ENCODE measurements around the gene ZCCHC3. TPM values are rescaled to one million over a fixed set of nuclear protein-coding genes. Genes with fewer than 3 reads are reported as not detected.
"Not testable (repeated sequence)": the region's sequence is repeated elsewhere in the genome, so short reads cannot be mapped to it uniquely, and the experiment has no call there.

ZCCHC3 gene
- total RNA-seq, 3 donors from 2014 or later = 22.5 to 26.0 (median 25.5) TPM

DNA sequence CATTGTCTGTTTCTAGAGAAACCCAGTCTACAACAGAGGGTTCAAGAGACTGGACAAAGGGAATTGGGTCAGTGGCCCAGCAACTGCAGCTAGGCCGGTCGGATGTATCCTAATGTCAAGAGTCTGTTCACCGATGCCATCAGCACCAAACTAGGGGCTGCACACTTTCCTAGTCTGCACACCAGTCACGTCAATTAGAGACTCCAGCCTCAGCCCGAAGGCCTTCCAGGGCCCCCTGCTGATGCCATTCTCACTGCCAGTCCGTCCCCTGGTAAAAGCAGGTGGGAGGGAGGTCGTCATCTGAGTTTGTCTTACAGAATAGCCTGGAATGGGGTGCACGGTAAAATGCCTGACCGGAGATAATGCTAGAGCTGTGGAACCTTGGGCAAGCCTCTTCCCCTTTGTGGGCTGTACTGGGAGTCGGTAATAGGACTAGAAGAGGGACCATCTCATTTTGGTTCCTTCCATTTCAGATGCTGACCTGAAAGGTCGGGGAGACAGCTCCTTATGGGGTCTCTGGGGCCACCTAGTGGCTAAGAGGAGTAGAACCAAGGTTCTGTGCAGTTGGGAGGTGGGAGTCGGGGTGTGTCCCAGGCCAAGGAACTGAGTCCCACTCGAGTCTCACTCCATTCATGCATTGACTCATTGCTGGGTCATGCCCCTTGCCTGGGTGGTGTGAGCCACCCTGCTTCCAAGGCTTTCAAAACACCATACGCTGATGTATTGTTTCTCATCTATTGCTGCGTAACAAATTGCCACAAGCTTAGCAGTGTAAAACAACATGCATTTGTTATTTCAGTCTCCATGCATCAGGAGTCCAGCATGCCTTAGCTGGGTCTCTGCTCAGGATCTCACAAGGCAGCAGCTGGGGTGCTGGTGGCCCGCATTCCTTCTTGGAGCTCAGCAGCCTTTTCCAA is 33.1 kb downstream of the ZCCHC3 start:
- H3K9me3 Mint-ChIP-seq = no peaks in the 10 kb centered on the region
- no peak overlapping the region for H3K4me3 Mint-ChIP-seq
- H3K4me1 Mint-ChIP-seq (ENCODE audit: low read depth) = peaks cover 12% of the 10 kb centered on the region
- DNase-seq (peak; percentile 50), ATAC-seq (peak; percentile 66 to 67)
- H3K27me3 Mint-ChIP-seq (ENCODE audit: low read depth) = no peaks in the 10 kb centered on the region
- no peaks in the 10 kb centered on the region for H3K36me3 Mint-ChIP-seq (ENCODE audit: insufficient read depth)

DNA sequence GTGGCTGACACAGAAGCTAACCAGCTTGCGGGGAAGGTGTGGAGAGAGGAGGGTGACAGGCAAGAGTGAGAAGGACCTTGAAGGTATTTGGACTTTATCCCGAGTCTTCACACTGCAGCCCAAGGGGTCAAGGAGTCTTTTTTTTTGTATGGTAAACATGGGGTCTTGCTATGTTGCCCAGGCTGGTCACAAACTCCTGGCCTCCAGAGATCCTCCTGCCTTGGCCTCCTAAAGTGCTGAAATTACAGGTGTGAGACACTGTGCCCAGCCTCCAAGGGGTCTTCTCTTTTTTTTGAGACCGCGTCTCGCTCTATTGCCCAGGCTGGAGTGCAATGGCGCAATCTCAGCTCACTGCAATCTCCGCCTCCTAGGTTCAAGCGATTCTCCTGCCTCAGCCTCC is 37.2 kb downstream of the ZCCHC3 start:
- peaks cover 5% of the 10 kb centered on the region for H3K4me1 Mint-ChIP-seq (ENCODE audit: low read depth)
- no peaks in the 10 kb centered on the region for H3K36me3 Mint-ChIP-seq (ENCODE audit: insufficient read depth)
- no peak overlapping the region for H3K4me3 Mint-ChIP-seq
- H3K27me3 Mint-ChIP-seq (ENCODE audit: low read depth) = no peaks in the 10 kb centered on the region
- no peak for DNase-seq
- no peaks in the 10 kb centered on the region for H3K9me3 Mint-ChIP-seq
- no peak for ATAC-seq

DNA sequence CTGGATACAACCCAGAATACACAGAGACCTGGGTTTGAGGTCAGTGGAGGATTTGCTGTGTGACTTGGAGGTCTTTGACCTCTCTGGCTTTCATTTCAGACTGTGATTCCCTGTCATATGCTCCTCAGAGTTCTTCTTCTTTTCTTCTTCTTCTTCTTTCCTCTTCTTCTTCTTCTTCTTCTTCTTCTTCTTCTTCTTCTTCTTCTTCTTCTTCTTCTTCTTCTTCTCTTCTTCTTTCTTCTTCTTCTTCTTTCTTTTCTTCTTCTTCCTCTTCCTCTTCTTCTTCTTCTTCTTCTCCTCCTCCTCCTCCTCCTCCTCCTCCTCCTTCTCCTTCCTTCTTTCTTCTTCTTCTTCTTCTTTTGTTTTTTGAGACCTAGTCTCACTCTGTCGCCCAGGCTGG is 38.7 kb downstream of the ZCCHC3 start:
- not testable (repeated sequence) for H3K27me3 Mint-ChIP-seq (ENCODE audit: low read depth); H3K9me3 Mint-ChIP-seq; DNase-seq; H3K36me3 Mint-ChIP-seq (ENCODE audit: insufficient read depth); H3K4me3 Mint-ChIP-seq; H3K4me1 Mint-ChIP-seq (ENCODE audit: low read depth); ATAC-seq

DNA sequence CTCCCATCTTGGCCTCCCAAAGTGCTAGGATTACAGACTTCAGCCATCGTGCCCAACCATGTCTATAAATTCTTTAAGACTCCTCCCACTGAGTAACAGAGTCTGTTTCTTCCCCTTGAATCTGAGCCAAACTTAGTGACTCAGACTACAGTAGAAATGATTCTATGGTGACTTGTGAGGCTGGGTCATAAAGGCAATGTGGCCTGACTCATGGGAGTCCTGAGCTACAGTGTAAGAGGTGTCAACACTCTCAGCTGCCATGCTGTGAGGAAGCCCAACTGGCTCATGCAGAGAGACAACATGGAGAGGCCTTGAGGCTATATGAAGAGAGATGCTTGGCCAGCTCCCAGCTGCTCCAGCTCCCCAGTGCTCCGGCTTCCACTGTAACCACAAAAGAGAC is 44.3 kb downstream of the ZCCHC3 start:
- DNase-seq (no peak), ATAC-seq (peak; percentile 95 to 98)
- H3K27me3 Mint-ChIP-seq (ENCODE audit: low read depth) = peaks cover 1% of the 10 kb centered on the region
- H3K9me3 Mint-ChIP-seq = peaks cover 4% of the 10 kb centered on the region
- no peak overlapping the region for H3K4me3 Mint-ChIP-seq
- H3K4me1 Mint-ChIP-seq (ENCODE audit: low read depth) = peaks cover 6% of the 10 kb centered on the region
- peaks cover 3% of the 10 kb centered on the region for H3K36me3 Mint-ChIP-seq (ENCODE audit: insufficient read depth)

DNA sequence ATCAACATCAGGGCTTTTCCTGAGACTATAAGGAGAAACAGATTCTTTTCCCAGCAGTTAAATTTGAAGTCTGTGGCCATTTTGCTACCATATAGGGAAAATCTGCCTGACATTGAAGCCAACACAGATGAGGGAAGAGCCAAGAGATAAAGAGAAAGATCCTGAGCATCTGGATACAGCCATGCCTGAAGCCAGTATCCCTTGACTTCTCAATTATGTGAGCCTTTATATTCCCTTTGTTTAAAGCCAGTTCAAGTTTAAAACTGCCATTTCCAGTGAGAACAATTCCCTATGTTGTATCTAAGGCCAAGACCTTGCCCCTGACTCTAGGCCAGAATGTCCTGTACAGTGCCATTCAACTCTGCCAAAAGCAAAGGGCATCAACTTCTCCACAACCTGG is 45.7 kb downstream of the ZCCHC3 start:
- no peak overlapping the region for H3K4me3 Mint-ChIP-seq
- peaks cover 8% of the 10 kb centered on the region for H3K4me1 Mint-ChIP-seq (ENCODE audit: low read depth)
- no peak for ATAC-seq
- DNase-seq = no peak
- peaks cover 3% of the 10 kb centered on the region for H3K36me3 Mint-ChIP-seq (ENCODE audit: insufficient read depth)
- H3K9me3 Mint-ChIP-seq = peaks cover 4% of the 10 kb centered on the region
- peaks cover 1% of the 10 kb centered on the region for H3K27me3 Mint-ChIP-seq (ENCODE audit: low read depth)

DNA sequence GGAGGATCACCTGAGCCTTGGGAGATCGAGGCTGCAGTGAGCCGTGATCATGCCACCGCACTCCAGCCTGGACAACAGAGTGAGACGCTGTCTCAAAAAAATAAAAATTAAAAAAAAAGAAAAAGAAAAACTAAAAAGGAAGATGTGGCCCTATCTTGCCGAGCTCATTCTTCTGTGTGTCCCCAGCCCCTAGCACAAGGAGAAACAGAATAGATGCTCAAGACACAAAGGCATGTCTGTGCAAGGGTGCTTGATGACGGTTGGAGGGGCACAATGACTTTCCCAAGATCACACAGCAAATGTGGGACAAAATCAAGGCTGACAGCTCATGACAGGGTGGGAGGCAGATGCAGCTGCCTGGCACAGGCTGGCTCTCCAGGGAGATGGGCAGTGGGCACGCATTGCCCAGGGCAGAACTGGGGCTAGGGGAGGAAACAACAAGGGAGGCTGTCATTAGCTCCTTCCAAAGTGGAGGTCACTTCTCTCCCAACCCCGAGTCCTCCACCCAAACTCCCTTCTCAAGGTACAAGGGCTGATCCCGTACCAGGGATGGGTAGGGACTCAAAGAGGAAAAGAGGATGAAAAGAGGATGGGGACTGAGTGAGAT is 48.8 kb downstream of the ZCCHC3 start:
- no peak for ATAC-seq
- peak overlapping the region; percentile 78 for H3K4me3 Mint-ChIP-seq
- H3K9me3 Mint-ChIP-seq = peaks cover 4% of the 10 kb centered on the region
- DNase-seq = no peak
- H3K36me3 Mint-ChIP-seq (ENCODE audit: insufficient read depth) = peaks cover 4% of the 10 kb centered on the region
- peaks cover under 1% of the 10 kb centered on the region for H3K27me3 Mint-ChIP-seq (ENCODE audit: low read depth)
- H3K4me1 Mint-ChIP-seq (ENCODE audit: low read depth) = peaks cover 13% of the 10 kb centered on the region

DNA sequence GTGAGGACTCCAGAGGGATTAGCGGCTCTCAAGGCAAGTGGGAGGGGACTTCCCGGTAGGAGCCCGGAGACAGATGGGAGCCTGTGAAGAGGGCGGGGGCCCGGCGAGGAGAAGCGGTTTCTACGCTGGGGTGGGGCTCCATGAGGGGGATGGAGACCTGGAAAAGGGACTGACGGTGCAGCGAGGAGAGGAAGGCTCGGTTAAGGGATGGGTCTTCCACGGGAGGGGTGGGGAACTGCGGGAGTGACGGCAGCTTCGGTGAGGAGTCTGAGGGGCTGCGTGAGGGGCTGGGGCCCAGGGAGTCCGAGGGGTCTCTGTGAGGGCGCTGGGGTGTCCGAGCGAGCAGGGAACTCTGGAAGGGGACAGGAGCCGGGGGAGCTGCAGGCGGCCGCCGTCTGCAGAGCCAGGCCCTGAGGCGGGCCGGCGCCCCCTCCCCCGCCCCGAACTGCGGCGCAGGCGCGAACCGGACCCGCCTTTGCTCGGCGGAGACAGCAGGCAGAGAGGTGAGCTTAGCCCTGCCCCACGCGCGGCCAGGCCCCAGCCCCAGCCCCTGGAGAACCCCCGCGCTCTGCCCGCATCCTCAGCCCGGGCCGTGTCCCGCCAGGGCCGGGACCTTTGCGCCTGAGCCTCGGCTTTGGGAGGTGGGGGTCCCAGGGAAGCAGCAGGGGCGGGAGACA is 49.4 kb downstream of the ZCCHC3 start, which contains the start of gene NRSN2:
Gene NRSN2 (plus strand): TSS at position 472 of the 677 bp plus-strand sequence. CDS start 2,533 bp downstream, outside the sequence.
- Mint-ChIP-seq H3K36me3 (ENCODE audit: insufficient read depth) (peaks cover 3% of the 10 kb centered on the region), H3K27me3 (ENCODE audit: low read depth) (no peaks in the 10 kb centered on the region), H3K4me3 (peak within 1 kb of the TSS; percentile 95), H3K4me1 (ENCODE audit: low read depth) (peaks cover 13% of the 10 kb centered on the region), H3K9me3 (peaks cover 2% of the 10 kb centered on the region)
- ATAC-seq (peak; percentile 49 to 50), DNase-seq (no peak)

DNA sequence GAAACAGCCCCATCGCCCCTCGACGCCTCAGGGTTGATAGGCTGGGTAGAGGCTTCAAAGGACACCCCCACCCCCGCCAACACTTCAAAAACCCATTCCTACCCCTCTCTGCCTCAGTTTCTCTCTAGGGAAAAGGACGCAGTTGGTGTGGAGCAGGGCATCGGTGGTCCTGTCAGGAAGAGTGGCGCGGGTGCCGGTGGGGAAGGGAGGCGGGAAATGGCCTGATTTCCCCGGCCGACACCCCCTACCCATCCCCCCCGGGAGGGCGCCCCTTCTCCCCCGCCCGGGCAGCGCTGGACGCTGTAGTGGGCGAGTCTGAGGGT is 49.9 kb downstream of the ZCCHC3 start:
- Mint-ChIP-seq H3K36me3 (ENCODE audit: insufficient read depth) (peaks cover 2% of the 10 kb centered on the region), H3K27me3 (ENCODE audit: low read depth) (no peaks in the 10 kb centered on the region), H3K4me1 (ENCODE audit: low read depth) (peaks cover 14% of the 10 kb centered on the region), H3K4me3 (peak overlapping the region; percentile 95), H3K9me3 (no peaks in the 10 kb centered on the region)
- ATAC-seq (peak; percentile 2), DNase-seq (no peak)

DNA sequence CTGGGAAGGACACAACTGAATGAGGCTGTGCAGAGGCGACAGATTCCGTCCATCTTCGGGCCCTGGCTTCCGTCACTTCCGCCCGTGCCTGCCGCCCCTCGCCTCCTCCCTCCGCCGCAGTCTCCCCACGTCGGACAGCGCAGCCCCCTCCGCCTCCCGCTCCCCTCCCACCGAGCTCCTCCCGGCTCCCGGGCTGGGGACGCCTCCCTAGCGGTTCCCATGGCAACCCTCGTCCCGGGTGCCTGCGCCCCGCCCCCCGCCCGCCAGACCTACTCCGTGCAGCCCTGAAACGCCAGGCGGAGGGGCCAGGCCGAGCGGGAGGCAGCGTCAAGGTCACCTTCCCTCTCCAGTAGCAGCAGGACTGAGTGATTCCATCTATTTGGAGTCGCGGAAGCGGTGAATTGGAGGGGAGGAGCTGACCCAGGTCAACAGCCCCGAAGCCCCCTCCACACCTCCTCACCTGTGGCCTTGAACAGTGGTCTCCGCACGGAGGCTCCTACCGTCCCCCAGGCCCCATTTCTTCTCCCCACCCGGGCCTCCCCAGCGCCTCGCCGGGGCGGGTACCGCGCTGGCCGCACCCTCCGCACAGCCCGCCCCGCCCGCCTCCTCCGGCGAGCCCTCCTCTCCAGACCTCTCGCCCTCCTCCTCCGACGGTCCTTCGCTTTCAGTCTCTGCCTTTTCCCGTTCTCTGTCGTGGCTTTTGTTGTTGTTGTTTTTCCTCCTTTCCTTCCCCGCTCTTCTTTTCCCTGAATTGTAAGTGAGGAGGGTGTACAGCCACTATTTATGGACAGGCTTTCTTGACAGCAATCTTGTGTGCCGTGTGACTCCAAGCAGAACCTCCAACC is 50.5 kb downstream of the ZCCHC3 start:
- peaks cover 2% of the 10 kb centered on the region for H3K36me3 Mint-ChIP-seq (ENCODE audit: insufficient read depth)
- peak overlapping the region; percentile 95 for H3K4me3 Mint-ChIP-seq
- no peaks in the 10 kb centered on the region for H3K27me3 Mint-ChIP-seq (ENCODE audit: low read depth)
- H3K4me1 Mint-ChIP-seq (ENCODE audit: low read depth) = peaks cover 14% of the 10 kb centered on the region
- H3K9me3 Mint-ChIP-seq = no peaks in the 10 kb centered on the region
- ATAC-seq (peak; percentile 87), DNase-seq (peak; percentile 37)

DNA sequence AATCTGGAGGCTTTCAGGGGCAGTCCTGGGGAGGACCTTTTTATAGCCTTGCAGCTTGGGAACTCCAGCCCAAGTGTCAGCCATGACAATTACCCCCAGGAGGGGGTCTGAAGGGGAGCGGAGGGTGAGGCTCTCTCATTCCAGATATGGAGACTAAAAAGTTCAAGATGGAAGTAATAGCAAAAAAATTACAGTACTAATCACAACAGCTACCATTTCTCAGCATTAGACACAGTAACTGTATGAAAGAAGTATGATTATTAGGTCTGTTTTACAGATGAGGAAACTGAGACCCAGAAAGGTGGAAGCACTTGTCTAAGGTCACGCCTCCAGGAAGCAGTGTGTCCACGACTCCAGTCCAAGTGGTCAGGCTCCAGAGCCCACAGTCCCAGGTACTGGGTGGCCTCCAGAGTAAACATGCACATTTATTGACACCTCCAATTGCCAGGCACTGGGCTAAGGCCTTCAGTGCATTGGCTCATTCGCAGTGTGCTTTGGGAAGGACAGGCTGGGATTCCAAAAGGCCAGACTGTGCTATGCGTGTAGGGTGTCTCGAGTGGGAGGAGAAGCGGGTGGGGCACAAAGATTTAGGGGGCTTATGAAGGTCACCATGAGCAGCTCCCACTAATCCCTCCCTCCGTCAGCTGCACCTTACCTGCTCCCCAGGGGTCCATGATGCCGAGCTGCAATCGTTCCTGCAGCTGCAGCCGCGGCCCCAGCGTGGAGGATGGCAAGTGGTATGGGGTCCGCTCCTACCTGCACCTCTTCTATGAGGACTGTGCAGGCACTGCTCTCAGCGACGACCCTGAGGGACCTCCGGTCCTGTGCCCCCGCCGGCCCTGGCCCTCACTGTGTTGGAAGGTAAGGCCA is 51.8 kb downstream of the ZCCHC3 start:
- Mint-ChIP-seq H3K4me1 (ENCODE audit: low read depth) (peaks cover 14% of the 10 kb centered on the region), H3K4me3 (peak overlapping the region; percentile 95), H3K36me3 (ENCODE audit: insufficient read depth) (peaks cover 2% of the 10 kb centered on the region), H3K27me3 (ENCODE audit: low read depth) (no peaks in the 10 kb centered on the region), H3K9me3 (no peaks in the 10 kb centered on the region)
- DNase-seq (no peak), ATAC-seq (no peak)

Other genes starting within 250 kb of the ZCCHC3 start
- gene DEFB125, start 209.9 kb upstream of the ZCCHC3 start, total RNA-seq = not detected
- not detected for gene DEFB126, start 155.0 kb upstream of the ZCCHC3 start, total RNA-seq
- not detected for gene DEFB127, start 140.1 kb upstream of the ZCCHC3 start, total RNA-seq
- gene DEFB128, start 107.9 kb upstream of the ZCCHC3 start, total RNA-seq = not detected
- gene DEFB129, start 70.3 kb upstream of the ZCCHC3 start, total RNA-seq = not detected
- not detected for gene DEFB132, start 39.8 kb upstream of the ZCCHC3 start, total RNA-seq
- gene C20orf96, start 6.8 kb upstream of the ZCCHC3 start, total RNA-seq = 1 to 10 TPM; 2.1 to 3.2 (median 3.0) TPM
- gene SOX12, start 28.0 kb downstream of the ZCCHC3 start, total RNA-seq = 1 to 10 TPM; 3.9 to 8.5 (median 6.4) TPM
- 1 to 10 TPM; 2.7 to 3.2 (median 2.8) TPM for gene NRSN2, start 49.5 kb downstream of the ZCCHC3 start, total RNA-seq
- gene TRIB3, start 83.2 kb downstream of the ZCCHC3 start, total RNA-seq = 10 to 100 TPM; 34.6 to 45.2 (median 37.0) TPM
- 100 to 1,000 TPM in 2 of 3 donors, 10 to 100 TPM in 1; 87.1 to 104 (median 103) TPM for gene RBCK1, start 110.7 kb downstream of the ZCCHC3 start, total RNA-seq
- 10 to 100 TPM; 21.2 to 25.5 (median 23.9) TPM for gene TBC1D20, start 165.0 kb downstream of the ZCCHC3 start, total RNA-seq
- gene CSNK2A1, start 246.2 kb downstream of the ZCCHC3 start, total RNA-seq = 100 to 1,000 TPM; 183 to 191 (median 187) TPM